ENCODE measurements around the gene LRCH4. TPM values are rescaled to one million over a fixed set of nuclear protein-coding genes. Genes with fewer than 3 reads are reported as not detected.

LRCH4 gene
- total RNA-seq, 1 experiment from 2014 or later: 42.4 TPM

- TF ChIP-seq, protein P1, sequence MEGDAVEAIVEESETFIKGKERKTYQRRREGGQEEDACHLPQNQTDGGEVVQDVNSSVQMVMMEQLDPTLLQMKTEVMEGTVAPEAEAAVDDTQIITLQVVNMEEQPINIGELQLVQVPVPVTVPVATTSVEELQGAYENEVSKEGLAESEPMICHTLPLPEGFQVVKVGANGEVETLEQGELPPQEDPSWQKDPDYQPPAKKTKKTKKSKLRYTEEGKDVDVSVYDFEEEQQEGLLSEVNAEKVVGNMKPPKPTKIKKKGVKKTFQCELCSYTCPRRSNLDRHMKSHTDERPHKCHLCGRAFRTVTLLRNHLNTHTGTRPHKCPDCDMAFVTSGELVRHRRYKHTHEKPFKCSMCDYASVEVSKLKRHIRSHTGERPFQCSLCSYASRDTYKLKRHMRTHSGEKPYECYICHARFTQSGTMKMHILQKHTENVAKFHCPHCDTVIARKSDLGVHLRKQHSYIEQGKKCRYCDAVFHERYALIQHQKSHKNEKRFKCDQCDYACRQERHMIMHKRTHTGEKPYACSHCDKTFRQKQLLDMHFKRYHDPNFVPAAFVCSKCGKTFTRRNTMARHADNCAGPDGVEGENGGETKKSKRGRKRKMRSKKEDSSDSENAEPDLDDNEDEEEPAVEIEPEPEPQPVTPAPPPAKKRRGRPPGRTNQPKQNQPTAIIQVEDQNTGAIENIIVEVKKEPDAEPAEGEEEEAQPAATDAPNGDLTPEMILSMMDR (conservative IDR thresholded peaks at IDR 0.05; ENCODE audit: low read depth, low read length): no peak
- no peak for TF ChIP-seq EZH2 (IDR thresholded peaks at IDR 0.05; ENCODE audit: borderline replicate concordance, low read depth, low read length, poor library complexity, severe bottlenecking)
- intact Hi-C loops (cut with micrococcal nuclease; ENCODE audit: unreplicated experiment): no loop called here
- H3K4me1 ChIP-seq (ENCODE audit: insufficient read depth, low read length, poor library complexity, severe bottlenecking): no peaks in the 10 kb centered on the region
- H3K36me3 ChIP-seq (ENCODE audit: insufficient read depth, low read length, poor library complexity, severe bottlenecking): peaks cover 33% of the 10 kb centered on the region
- H3K27ac ChIP-seq (ENCODE audit: low read depth, low read length, poor library complexity, severe bottlenecking): no peak overlapping the region
- H3K9me3 ChIP-seq (ENCODE audit: low read depth, low read length, poor library complexity, severe bottlenecking): no peaks in the 10 kb centered on the region
- H3K27me3 ChIP-seq (replicated peaks; ENCODE audit: insufficient read depth, low read depth, low read length, poor library complexity): no peaks in the 10 kb centered on the region
- POLR2A ChIA-PET (ENCODE audit: low non-redundant PET): no interaction called here
- no peak overlapping the region for H3K4me3 ChIP-seq (ENCODE audit: low read depth, low read length, poor library complexity, severe bottlenecking)
- BruUV-seq (replicated peaks): no TSS peak
- DNase-seq (ENCODE audit: low spot score): no peak
- CTCF ChIA-PET: interaction anchor here (0.6 kb wide), 1 partner anchor 101 kb away, joined by 3 read pairs; no protein-coding TSS in a partner anchor
Observed at GRCh38 chr7:100577103-100577502, 8.8 kb downstream of the LRCH4 start.

DNA sequence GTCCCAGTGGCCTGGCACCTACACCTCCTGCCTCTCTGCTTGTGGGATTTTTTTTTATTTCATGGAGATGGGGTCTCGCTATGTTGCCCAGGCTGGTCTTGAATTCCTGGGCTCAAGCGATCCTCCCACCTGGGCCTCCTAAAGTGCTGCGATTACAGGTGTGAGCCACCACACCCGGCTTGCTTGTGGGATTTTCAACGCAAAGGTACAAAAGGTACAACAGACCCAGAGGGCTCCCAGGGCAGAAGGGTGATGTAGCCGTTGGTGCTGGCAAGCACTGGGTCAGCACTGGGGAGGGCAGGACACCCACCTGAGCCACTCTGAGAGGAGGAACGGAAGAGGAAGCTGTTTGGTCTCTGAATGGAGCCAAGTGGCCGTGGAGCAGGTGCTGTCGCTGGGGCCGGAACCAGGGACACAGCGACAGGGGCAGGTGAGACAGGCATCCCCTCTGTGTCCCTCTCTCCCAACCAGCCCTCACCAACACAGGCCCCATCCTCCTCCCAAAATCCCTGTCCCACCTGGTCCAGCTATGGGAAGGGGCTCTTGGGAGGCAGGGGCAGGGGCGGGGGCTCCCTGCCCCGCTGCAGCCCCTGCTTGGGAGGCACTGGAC lies 9.4 kb downstream of the LRCH4 start:
- H3K36me3 ChIP-seq (ENCODE audit: insufficient read depth, low read length, poor library complexity, severe bottlenecking): peaks cover 27% of the 10 kb centered on the region
- H3K27me3 ChIP-seq (replicated peaks; ENCODE audit: insufficient read depth, low read depth, low read length, poor library complexity): no peaks in the 10 kb centered on the region
- ChIA-PET POLR2A (ENCODE audit: low non-redundant PET) (no interaction called here), CTCF (interaction anchor here (0.6 kb wide), 1 partner anchor 100 kb away, joined by 3 read pairs; no protein-coding TSS in a partner anchor)
- no peaks in the 10 kb centered on the region for H3K4me1 ChIP-seq (ENCODE audit: insufficient read depth, low read length, poor library complexity, severe bottlenecking)
- no peak overlapping the region for H3K27ac ChIP-seq (ENCODE audit: low read depth, low read length, poor library complexity, severe bottlenecking)
- no peak for DNase-seq (ENCODE audit: low spot score)
- no TSS peak for BruUV-seq (replicated peaks)
- TF ChIP-seq EZH2 (IDR thresholded peaks at IDR 0.05; ENCODE audit: borderline replicate concordance, low read depth, low read length, poor library complexity, severe bottlenecking): no peak
- TF ChIP-seq, protein P1 (conservative IDR thresholded peaks at IDR 0.05; ENCODE audit: low read depth, low read length): no peak
- no peaks in the 10 kb centered on the region for H3K9me3 ChIP-seq (ENCODE audit: low read depth, low read length, poor library complexity, severe bottlenecking)
- intact Hi-C loops (cut with micrococcal nuclease; ENCODE audit: unreplicated experiment): no loop called here
- no peak overlapping the region for H3K4me3 ChIP-seq (ENCODE audit: low read depth, low read length, poor library complexity, severe bottlenecking)

DNA sequence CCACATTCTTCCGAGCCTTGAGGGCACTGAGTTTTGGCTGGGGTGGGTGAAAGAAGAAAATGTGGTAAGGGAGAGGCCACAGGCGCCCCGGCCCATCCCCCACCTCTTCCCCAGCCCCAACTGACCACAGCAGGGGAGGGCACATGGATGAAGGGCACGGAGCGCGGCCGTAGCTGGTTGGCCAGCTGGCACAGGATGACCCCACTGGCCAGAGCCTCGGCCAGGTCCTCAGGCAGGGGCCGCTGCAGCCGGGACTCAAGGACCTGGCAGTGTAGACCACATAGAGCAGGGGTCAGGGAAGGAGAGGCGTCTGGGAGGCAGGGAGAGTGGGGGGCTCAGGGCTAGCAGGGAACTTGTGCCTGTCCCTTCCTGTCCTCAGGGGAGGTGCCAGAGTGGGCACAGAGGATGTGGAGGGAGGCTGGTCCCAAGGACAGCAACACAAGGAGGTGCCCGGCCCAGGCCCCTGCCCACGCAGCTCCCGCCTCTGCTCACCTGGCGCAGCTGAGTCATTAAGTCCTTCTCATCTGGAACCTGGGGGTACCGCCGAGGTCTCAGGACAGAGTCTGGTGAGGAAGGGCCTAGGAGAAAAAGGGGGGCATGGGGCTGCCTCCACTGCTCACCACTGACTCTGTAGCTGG lies 10.1 kb downstream of the LRCH4 start:
- intact Hi-C loops (cut with micrococcal nuclease; ENCODE audit: unreplicated experiment): no loop called here
- CTCF ChIA-PET: no interaction called here
- no peak for DNase-seq (ENCODE audit: low spot score)
- H3K27me3 ChIP-seq (replicated peaks; ENCODE audit: insufficient read depth, low read depth, low read length, poor library complexity): no peaks in the 10 kb centered on the region
- TF ChIP-seq, protein P1 (conservative IDR thresholded peaks at IDR 0.05; ENCODE audit: low read depth, low read length): no peak
- no peak for TF ChIP-seq EZH2 (IDR thresholded peaks at IDR 0.05; ENCODE audit: borderline replicate concordance, low read depth, low read length, poor library complexity, severe bottlenecking)
- H3K9me3 ChIP-seq (ENCODE audit: low read depth, low read length, poor library complexity, severe bottlenecking): no peaks in the 10 kb centered on the region
- POLR2A ChIA-PET (ENCODE audit: low non-redundant PET): no interaction called here
- peaks cover 21% of the 10 kb centered on the region for H3K36me3 ChIP-seq (ENCODE audit: insufficient read depth, low read length, poor library complexity, severe bottlenecking)
- no peak overlapping the region for H3K27ac ChIP-seq (ENCODE audit: low read depth, low read length, poor library complexity, severe bottlenecking)
- no TSS peak for BruUV-seq (replicated peaks)
- H3K4me3 ChIP-seq (ENCODE audit: low read depth, low read length, poor library complexity, severe bottlenecking): no peak overlapping the region
- H3K4me1 ChIP-seq (ENCODE audit: insufficient read depth, low read length, poor library complexity, severe bottlenecking): no peaks in the 10 kb centered on the region

Data from A673 (cell line).